ENCODE data around the gene GYS1. TPM values are rescaled to one million over a fixed set of nuclear protein-coding genes. Genes with fewer than 3 reads are reported as not detected.
"Not testable (repeated sequence)": the region's sequence is repeated elsewhere in the genome, so short reads cannot be mapped to it uniquely, and the experiment has no call there.

The GYS1 gene
- total RNA-seq = 10 to 100 TPM; 47.5 to 61.9 TPM
- 10 to 100 TPM; 21.5 to 31.7 TPM for polyA plus RNA-seq
- long read RNA-seq, donor 1, partial matches to known transcripts = 12 of 17 reads
- long read RNA-seq, donor 1, other reads (novel, unspliced or antisense) = 4 of 17 reads
- long read RNA-seq, donor 2, partial matches to known transcripts = 4 of 13 reads
- long read RNA-seq, donor 2, other reads (novel, unspliced or antisense) = 7 of 13 reads

DNA sequence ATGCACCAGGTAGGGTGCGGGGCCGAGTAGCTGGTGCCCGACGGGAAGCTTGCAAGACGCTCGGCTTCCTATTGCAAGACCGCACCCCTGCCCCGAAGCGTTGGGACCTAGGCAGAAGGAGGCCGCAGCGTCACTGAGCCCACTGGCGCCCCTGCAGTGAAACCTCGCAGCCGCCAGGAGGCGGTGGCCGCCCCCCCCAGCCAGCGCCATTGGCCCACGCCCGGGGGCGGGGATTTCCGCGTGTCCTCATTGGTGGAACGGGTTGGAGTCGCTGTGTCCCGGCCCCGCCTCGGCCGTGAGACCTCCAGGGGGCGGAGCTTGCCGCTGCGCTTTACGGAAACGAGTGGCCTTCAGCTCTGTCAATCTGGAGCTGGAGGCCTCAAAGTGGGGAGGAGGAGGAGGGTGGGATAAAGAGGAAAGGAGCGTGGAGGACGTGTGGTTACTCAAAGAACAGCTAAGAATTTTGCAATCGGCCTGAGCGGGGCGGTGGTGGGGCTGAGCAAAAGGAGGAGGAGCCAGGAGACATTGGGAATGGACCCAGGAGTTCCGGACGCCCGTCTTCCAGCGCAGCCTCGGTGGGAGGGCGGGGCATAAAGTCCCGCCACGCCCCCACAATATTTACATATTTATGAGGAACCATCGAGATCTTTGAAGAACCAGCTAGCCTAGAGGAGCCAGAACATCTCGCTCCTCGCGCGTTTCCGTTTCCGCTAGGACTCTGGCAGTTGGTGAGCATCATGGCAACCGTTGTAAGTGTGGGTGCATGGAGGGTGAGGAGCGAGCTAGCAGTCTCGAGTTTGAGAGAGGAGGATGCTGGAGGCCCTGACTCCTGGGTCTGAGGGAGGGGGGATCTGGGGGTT lies at the start of gene GYS1, which contains the start of gene RUVBL2:
TSS of gene GYS1 (minus strand) at position 135 of the 860 bp plus-strand sequence. CDS start 197 bp downstream, outside the sequence.
TSS of gene RUVBL2 (plus strand) at position 713 of the 860 bp plus-strand sequence. CDS start at position 738, 25 bp downstream.
- Histone ChIP-seq H3K27me3 (ENCODE audit: control insufficient read depth in 1 of 2, insufficient read depth in 2 of 2, low read length in 1 of 2) (no peaks in the 10 kb centered on the region), H3K4me1 (ENCODE audit: control insufficient read depth in 1 of 2, insufficient read depth in 2 of 2, low read length in 2 of 2) (no peaks in the 10 kb centered on the region), H3K9me3 (ENCODE audit: control insufficient read depth, low read length) (no peaks in the 10 kb centered on the region), H3K27ac (ENCODE audit: low read depth in 1 of 2, low read length in 2 of 2) (peak within 1 kb of the TSS; percentile 31 to 100), H3K36me3 (ENCODE audit: control insufficient read depth in 1 of 2, insufficient read depth in 2 of 2, low read length in 1 of 2) (peaks cover 0 to 4% of the 10 kb centered on the region in 2 donors), H3K4me3 (ENCODE audit: low read length in 2 of 2) (peak within 1 kb of the TSS; percentile 60 to 97)
- WGBS, 2 donors = 0 to 1% methylated on average over 56 of the region's 56 CpGs
- intact Hi-C loops (cut with DNase I) = loop anchor here in 1 of 2 donors (2.0 to 10.0 kb wide), 2 partner anchors 29 to 151 kb away; partner anchors contain the start of gene FTL
- ATAC-seq (ENCODE audit: low FRiP score) (peak; percentile 97), DNase-seq (peak; percentile 100)

DNA sequence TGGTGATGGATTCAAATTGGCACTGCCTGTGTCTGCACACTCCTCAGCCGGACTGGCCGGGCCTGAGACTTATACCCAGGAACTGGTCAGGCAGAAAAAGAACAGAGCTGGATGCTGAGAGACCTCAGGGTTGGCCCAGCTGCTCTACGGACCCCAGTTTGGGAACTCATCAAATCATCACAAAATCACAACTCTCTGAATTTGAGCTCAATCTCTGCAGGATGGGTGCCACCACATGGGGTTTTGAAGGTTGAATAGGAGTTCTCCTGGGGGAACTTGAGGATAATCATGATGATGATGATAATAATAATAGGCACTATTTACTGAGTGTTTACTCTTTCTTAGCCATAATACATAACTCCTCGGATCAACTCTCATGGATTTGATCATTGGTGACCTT lies 49.6 kb upstream of the GYS1 start:
- WGBS, 2 donors = 85 to 88% methylated on average over 2 to 4 of the region's 4 CpGs
- H3K9me3 ChIP-seq (ENCODE audit: control insufficient read depth, low read length); ATAC-seq (ENCODE audit: low FRiP score); H3K36me3 ChIP-seq (ENCODE audit: control insufficient read depth in 1 of 2, insufficient read depth in 2 of 2, low read length in 1 of 2); H3K27me3 ChIP-seq (ENCODE audit: control insufficient read depth in 1 of 2, insufficient read depth in 2 of 2, low read length in 1 of 2); intact Hi-C loops (cut with DNase I); H3K27ac ChIP-seq (ENCODE audit: low read depth in 1 of 2, low read length in 2 of 2); H3K4me3 ChIP-seq (ENCODE audit: low read length in 2 of 2); DNase-seq; H3K4me1 ChIP-seq (ENCODE audit: control insufficient read depth in 1 of 2, insufficient read depth in 2 of 2, low read length in 2 of 2): not testable (repeated sequence)

DNA sequence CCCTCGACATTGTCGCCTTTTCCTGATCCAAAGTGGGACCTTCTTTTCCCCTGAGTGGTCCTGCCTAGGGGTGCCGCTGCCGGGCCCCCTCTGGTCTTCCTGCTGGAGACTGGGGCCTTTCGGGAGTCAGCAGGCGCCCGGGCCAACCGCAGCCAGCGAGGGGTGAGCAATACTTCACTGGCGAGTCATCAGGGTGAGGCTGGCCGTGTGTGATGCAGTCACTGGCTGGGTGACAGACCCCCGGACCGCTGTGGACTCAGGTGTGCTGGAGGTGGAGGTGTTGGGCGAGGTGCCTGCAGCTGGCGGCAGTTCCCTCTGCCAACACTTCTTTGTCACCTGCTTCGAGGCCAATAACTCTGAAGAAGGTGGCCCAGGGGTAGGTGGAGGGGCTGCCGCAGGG lies 49.1 kb upstream of the GYS1 start:
- Histone ChIP-seq H3K36me3 (ENCODE audit: control insufficient read depth in 1 of 2, insufficient read depth in 2 of 2, low read length in 1 of 2) (no peaks in the 10 kb centered on the region), H3K27me3 (ENCODE audit: control insufficient read depth in 1 of 2, insufficient read depth in 2 of 2, low read length in 1 of 2) (no peaks in the 10 kb centered on the region), H3K27ac (ENCODE audit: low read depth in 1 of 2, low read length in 2 of 2) (no peak overlapping the region), H3K4me3 (ENCODE audit: low read length in 2 of 2) (no peak overlapping the region), H3K9me3 (ENCODE audit: control insufficient read depth, low read length) (no peaks in the 10 kb centered on the region), H3K4me1 (ENCODE audit: control insufficient read depth in 1 of 2, insufficient read depth in 2 of 2, low read length in 2 of 2) (no peaks in the 10 kb centered on the region)
- DNase-seq (no peak), ATAC-seq (ENCODE audit: low FRiP score) (no peak)
- intact Hi-C loops (cut with DNase I) = no loop called here
- WGBS, 2 donors = 74 to 75% methylated on average over 17 of the region's 17 CpGs

DNA sequence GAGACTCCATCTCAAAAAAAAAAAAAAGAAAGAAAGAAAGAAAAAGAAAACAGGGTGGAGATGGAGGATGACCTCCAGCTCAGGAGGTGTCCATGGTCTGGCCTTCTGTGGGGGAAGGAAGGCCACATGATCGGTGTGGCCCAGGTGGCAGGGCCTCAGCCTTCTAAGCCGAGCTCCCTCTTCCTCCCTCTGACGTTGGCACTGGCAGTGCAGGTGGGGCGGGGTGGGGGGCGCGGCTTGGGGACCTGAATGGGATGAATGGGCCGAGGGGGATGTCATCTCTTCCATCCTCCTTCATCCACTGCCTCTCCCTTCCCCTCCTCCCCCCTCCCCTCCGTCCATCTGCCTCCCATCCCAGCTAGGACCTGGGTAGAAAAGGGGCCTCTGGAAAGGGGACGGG lies 46.6 kb upstream of the GYS1 start:
- WGBS, 2 donors = 73 to 79% methylated on average over 6 to 9 of the region's 9 CpGs
- not testable (repeated sequence) for H3K4me3 ChIP-seq (ENCODE audit: low read length in 2 of 2)

DNA sequence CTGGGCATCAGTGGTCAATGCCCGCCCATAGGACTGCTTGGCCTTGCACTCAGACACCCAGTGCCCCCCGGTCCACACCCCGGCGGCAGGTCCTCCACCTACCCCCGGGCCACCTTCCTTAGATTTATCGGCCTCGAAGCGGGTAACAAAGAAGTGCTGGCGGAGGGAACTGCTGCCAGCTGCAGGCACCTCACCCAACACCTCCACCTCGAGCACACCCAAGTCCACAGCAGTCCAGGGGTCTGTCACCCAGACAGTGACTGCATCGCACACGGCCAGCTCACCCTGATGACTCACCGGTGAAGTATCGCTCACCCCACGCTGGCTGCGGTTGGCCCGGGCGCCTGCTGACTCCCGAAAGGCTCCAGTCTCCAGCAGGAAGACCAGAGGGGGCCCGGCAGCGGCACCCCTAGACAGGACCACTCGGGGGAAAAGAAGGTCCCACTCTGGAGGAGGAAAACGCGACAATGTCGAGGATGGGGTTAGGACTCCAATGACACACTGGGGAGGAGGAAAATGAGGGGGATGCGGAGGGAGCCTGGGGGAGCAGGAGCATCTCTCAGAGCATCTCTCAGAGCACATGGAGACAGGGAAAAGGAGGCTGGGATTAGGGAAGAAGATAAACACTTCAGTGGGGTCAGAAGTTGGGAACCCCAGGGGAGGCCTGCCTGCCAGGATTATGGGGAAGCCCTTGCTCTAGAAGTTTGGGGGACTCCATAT lies 45.6 kb upstream of the GYS1 start:
- DNase-seq; H3K9me3 ChIP-seq (ENCODE audit: control insufficient read depth, low read length); H3K27me3 ChIP-seq (ENCODE audit: control insufficient read depth in 1 of 2, insufficient read depth in 2 of 2, low read length in 1 of 2); H3K36me3 ChIP-seq (ENCODE audit: control insufficient read depth in 1 of 2, insufficient read depth in 2 of 2, low read length in 1 of 2); H3K4me1 ChIP-seq (ENCODE audit: control insufficient read depth in 1 of 2, insufficient read depth in 2 of 2, low read length in 2 of 2); H3K4me3 ChIP-seq (ENCODE audit: low read length in 2 of 2); H3K27ac ChIP-seq (ENCODE audit: low read depth in 1 of 2, low read length in 2 of 2); intact Hi-C loops (cut with DNase I); ATAC-seq (ENCODE audit: low FRiP score): not testable (repeated sequence)
- 82 to 88% methylated on average over 25 to 26 of the region's 26 CpGs for WGBS, 2 donors

More for the DNA sequence above, 46.6 kb upstream of the GYS1 start:
- H3K4me1 ChIP-seq (ENCODE audit: control insufficient read depth in 1 of 2, insufficient read depth in 2 of 2, low read length in 2 of 2); H3K9me3 ChIP-seq (ENCODE audit: control insufficient read depth, low read length); DNase-seq; H3K27me3 ChIP-seq (ENCODE audit: control insufficient read depth in 1 of 2, insufficient read depth in 2 of 2, low read length in 1 of 2); intact Hi-C loops (cut with DNase I); H3K36me3 ChIP-seq (ENCODE audit: control insufficient read depth in 1 of 2, insufficient read depth in 2 of 2, low read length in 1 of 2); H3K27ac ChIP-seq (ENCODE audit: low read depth in 1 of 2, low read length in 2 of 2); ATAC-seq (ENCODE audit: low FRiP score): not testable (repeated sequence)

DNA sequence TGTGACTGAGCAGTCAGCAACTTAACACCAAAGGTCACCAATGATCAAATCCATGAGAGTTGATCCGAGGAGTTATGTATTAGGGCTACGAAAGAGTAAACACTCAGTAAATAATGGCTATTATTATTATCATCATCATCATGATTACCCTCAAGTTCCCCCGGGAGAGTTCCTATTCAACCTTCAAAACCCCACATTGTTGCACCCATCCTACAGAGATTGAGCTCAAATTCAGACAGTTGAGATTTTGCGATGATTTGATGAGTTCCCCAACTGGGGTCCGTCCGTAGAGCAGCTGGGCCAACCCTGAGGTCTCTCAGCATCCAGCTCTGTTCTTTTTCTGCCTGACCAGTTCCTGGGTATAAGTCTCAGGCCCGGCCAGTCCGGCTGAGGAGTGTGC lies 45.0 kb upstream of the GYS1 start:
- 90% methylated on average over 5 to 7 of the region's 8 CpGs for WGBS, 2 donors
- ATAC-seq (ENCODE audit: low FRiP score); DNase-seq; H3K27ac ChIP-seq (ENCODE audit: low read depth in 1 of 2, low read length in 2 of 2); H3K36me3 ChIP-seq (ENCODE audit: control insufficient read depth in 1 of 2, insufficient read depth in 2 of 2, low read length in 1 of 2); H3K27me3 ChIP-seq (ENCODE audit: control insufficient read depth in 1 of 2, insufficient read depth in 2 of 2, low read length in 1 of 2); H3K9me3 ChIP-seq (ENCODE audit: control insufficient read depth, low read length); H3K4me1 ChIP-seq (ENCODE audit: control insufficient read depth in 1 of 2, insufficient read depth in 2 of 2, low read length in 2 of 2); H3K4me3 ChIP-seq (ENCODE audit: low read length in 2 of 2); intact Hi-C loops (cut with DNase I): not testable (repeated sequence)

DNA sequence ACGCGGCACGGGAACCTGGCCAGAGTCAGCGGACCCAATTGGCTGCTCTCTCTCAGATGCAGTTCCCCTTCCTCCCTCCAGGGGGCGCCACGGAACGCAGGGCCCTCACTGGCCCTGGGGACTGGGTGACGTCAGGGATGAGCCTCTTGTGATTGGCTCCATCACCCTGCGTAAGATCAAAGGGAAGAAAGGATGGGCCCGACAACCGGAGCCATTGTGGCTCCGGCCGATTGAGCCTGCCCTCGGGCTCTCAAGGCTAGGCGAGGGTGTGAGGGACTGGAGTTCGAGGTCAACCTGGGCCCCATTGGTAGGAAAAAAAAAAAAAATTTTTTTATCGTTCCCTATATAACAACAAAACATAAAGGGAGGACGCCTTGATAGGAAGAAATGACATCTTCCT lies 43.7 kb upstream of the GYS1 start, which contains the start of gene CGB1:
TSS of gene CGB1 (minus strand) at position 81 of the 400 bp plus-strand sequence. CDS start 184 bp downstream, outside the sequence.
- H3K4me1 ChIP-seq (ENCODE audit: control insufficient read depth in 1 of 2, insufficient read depth in 2 of 2, low read length in 2 of 2); intact Hi-C loops (cut with DNase I); H3K4me3 ChIP-seq (ENCODE audit: low read length in 2 of 2); DNase-seq; H3K9me3 ChIP-seq (ENCODE audit: control insufficient read depth, low read length); H3K27me3 ChIP-seq (ENCODE audit: control insufficient read depth in 1 of 2, insufficient read depth in 2 of 2, low read length in 1 of 2); ATAC-seq (ENCODE audit: low FRiP score); H3K27ac ChIP-seq (ENCODE audit: low read depth in 1 of 2, low read length in 2 of 2); H3K36me3 ChIP-seq (ENCODE audit: control insufficient read depth in 1 of 2, insufficient read depth in 2 of 2, low read length in 1 of 2): not testable (repeated sequence)
- 53 to 55% methylated on average over 14 to 18 of the region's 18 CpGs for WGBS, 2 donors

DNA sequence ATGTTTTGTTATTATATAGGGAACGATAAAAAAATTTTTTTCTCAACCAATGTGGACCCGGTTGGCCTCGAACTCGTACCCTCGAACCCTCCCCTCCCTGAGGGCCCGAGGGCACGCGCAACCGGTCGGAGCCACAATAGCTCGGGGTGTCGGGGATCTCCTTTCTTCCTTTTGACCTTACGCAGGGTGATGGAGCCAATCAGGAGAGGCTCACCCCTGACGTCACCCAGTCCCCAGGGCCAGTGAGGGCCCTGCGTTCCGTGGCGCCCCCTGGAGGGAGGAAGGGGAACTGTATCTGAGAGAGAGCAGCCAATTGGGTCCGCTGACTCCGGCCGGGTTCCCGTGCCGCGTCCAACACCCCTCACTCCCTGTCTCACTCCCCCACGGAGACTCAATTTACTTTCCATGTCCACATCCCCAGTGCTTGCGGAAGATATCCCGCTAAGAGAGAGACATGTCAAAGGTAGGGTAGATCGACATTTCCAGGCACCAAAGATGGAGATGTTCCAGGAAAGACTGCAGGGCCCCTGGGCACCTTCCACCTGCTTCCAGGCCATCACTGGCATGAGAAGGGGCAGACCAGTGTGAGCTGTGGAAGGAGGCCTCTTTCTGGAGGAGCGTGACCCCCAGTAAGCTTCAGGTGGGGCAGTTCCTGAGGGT lies 38.7 kb upstream of the GYS1 start, which contains the start of gene CGB2:
TSS of gene CGB2 (plus strand) at position 249 of the 660 bp plus-strand sequence. CDS start at position 455, 206 bp downstream.
- ATAC-seq (ENCODE audit: low FRiP score); H3K27me3 ChIP-seq (ENCODE audit: control insufficient read depth in 1 of 2, insufficient read depth in 2 of 2, low read length in 1 of 2); H3K36me3 ChIP-seq (ENCODE audit: control insufficient read depth in 1 of 2, insufficient read depth in 2 of 2, low read length in 1 of 2); intact Hi-C loops (cut with DNase I); H3K27ac ChIP-seq (ENCODE audit: low read depth in 1 of 2, low read length in 2 of 2); H3K4me1 ChIP-seq (ENCODE audit: control insufficient read depth in 1 of 2, insufficient read depth in 2 of 2, low read length in 2 of 2); DNase-seq; H3K9me3 ChIP-seq (ENCODE audit: control insufficient read depth, low read length); H3K4me3 ChIP-seq (ENCODE audit: low read length in 2 of 2): not testable (repeated sequence)
- WGBS, 2 donors = 17 to 25% methylated on average over 25 to 28 of the region's 28 CpGs

Measured in aorta (tissue), 5 donors.